ENCODE measurements around the gene C1QTNF7.

Gene C1QTNF7

GRCh38 chr4:15457406-15458201, 29.8 kb downstream of the C1QTNF7 start:
- FAIRE-seq (no peak), DNase-seq (ENCODE audit: insufficient read length, low spot score) (no peak)
- TF ChIP-seq POLR2A (IDR thresholded peaks at IDR 0.05; ENCODE audit: low read depth, low read length), result no peak

GRCh38 chr4:15458616-15459015, 30.8 kb downstream of the C1QTNF7 start:
- TF ChIP-seq POLR2A (IDR thresholded peaks at IDR 0.05; ENCODE audit: low read depth, low read length), result no peak
- DNase-seq (ENCODE audit: insufficient read length, low spot score), result no peak
- FAIRE-seq, result no peak

DNA sequence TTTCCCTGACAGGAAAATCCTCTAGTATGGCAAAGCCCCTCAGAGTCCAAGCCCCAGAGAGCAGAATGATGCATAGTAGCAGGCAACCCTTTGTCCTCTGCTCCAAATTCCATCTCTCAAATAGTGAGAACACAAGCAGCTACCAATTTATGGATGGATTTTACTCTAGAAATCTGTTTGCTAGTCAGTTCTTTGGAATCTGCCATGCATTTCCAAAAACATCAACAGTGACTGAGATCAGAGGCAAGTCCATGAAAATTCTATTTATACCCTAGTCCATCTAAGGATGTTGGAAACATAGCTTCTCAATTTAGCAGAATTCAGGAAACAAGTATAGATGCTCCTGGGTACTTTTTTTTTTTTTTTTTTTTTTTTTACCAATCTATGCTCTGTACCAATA, 31.9 kb downstream of the C1QTNF7 start:
- DNase-seq (ENCODE audit: insufficient read length, low spot score), result no peak
- no peak for TF ChIP-seq POLR2A (IDR thresholded peaks at IDR 0.05; ENCODE audit: low read depth, low read length)
- no peak for FAIRE-seq

DNA sequence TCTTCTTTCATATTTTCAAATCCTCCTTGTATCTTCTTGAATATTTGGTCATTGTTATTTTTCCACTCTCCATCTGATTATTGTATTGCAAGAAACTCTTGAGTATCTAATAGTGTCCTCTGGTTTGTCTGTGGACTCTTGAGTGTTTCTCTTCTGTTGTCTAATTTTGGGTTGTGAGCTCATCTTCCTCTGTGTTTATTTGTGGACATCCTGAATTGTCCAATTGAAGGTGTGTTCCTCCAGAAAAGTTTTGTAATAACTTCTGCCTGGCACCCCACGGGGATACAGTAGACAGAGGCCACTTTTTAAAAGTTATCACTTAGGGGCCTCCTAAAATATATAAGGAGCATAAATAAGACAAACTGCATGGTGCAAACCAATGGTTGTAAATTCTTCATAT, 38.8 kb downstream of the C1QTNF7 start:
- no peak for TF ChIP-seq POLR2A (IDR thresholded peaks at IDR 0.05; ENCODE audit: low read depth, low read length)
- FAIRE-seq (no peak), DNase-seq (ENCODE audit: insufficient read length, low spot score) (no peak)

DNA sequence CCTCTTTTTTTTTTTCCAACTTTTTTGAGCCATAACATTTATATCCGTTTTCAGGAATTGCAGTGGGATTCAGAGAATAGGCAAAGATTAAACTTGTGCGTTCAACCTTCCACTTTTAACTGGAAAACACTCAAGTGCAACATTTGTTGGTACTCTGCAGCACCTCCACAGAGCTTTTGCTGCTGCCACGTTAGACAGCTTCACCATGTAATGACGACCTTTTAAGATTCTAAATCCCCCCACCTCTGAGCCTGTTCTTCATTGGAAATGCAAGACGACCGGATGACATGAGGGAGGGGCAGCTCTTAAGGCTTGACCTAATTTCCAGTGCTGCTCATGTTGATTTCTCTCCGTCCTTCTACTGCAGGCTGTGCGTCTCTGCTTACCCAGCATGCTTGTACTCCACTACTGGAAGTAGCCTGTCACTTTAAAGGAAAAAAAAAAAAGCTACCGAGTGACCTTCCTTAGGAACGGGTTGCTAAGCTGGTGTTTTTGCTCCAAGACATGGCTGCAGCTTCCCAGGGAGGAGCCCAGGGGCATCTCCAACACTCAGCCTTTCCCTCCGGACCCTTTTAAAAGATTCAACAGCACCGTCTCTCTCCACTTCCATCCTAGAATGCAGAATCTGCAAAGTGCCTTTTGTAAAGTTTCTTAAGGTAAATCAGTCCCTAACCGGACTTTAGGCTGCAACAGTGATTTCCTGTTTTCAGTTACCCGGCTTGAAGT, 41.7 kb downstream of the C1QTNF7 start, which contains the start of gene CC2D2A:
CC2D2A (plus strand) TSS at position 481 of the 726 bp plus-strand sequence. CDS start 6,051 bp downstream, outside the sequence.
- no peak for TF ChIP-seq POLR2A (IDR thresholded peaks at IDR 0.05; ENCODE audit: low read depth, low read length)
- DNase-seq (ENCODE audit: insufficient read length, low spot score) (peak; percentile 19), FAIRE-seq (peak; percentile 65)

- DNase-seq (ENCODE audit: insufficient read length, low spot score) (no peak), FAIRE-seq (peak; percentile 41)
- no peak for TF ChIP-seq POLR2A (IDR thresholded peaks at IDR 0.05; ENCODE audit: low read depth, low read length)
Measured at GRCh38 chr4:15470128-15470475, 42.3 kb downstream of the C1QTNF7 start.

GRCh38 chr4:15476396-15476795, 48.6 kb downstream of the C1QTNF7 start:
- no peak for DNase-seq (ENCODE audit: insufficient read length, low spot score)
- no peak for TF ChIP-seq POLR2A (IDR thresholded peaks at IDR 0.05; ENCODE audit: low read depth, low read length)
- no peak for FAIRE-seq

DNA sequence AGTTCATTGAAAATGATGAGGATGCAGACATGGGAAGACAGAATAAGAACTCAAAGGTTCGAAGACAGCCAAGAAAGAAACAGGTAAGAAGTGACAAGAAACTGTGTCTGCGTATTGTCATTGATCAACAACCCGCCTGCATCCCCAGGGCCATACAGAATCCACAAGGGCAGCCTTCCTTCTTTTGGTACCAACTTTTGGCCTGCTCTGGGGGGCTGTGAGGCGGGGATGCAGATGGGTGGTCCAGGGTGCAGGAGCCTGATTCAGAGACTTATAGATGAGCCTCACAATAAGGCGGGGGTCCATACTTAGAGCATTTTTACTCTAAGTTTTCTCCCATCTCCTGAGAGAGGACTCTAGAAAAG, 50.9 kb downstream of the C1QTNF7 start:
- no peak for DNase-seq (ENCODE audit: insufficient read length, low spot score)
- no peak for FAIRE-seq

DNA sequence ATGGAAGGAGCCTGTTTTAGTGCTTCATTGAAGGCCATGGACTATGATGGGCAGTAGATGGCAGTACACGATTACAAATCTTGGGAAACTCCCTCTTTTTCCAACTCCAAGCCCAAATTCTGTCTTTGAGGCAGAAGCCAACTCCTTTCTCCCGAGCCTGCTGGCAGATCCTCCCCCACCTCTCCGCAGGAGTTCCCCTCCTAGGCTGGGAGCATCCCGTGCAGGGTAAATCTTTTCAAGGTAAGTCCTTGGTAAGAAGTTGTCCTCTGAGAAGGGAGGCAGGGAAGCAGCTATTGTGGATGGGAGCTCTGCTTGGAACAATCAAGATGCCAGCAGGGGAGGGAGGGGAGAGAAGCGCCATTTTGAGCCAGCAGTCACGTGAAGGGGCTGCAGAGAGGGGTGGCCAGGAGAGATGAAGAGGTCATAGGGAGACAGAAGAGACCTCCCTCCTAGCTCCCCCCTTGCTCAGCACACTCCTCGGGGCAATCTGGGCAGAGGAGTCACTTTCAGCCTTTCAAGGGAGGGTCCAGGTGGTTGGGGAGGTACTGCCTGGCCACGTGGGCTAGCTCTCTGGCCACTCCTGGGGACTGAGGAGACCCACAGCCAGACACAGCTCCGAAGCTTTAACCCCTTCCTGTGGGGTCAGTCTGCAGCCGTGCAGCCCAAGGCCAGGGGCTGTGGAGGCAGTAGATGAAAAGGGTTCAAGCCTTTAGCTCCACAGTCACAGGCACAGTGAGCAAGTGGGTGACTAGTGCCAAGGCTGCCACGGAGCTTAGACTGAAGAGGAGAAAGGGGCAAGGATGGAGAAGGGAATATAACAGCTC, 51.5 kb downstream of the C1QTNF7 start:
- peak; percentile 6 for FAIRE-seq
- TF ChIP-seq POLR2A (IDR thresholded peaks at IDR 0.05; ENCODE audit: low read depth, low read length), result 0 out of 2 replicates have a peak, but pooled peaks have one; percentile 6
- DNase-seq (ENCODE audit: insufficient read length, low spot score), result peak; percentile 24

More for the DNA sequence above, 50.9 kb downstream of the C1QTNF7 start:
- TF ChIP-seq POLR2A (IDR thresholded peaks at IDR 0.05; ENCODE audit: low read depth, low read length), result no peak

DNA sequence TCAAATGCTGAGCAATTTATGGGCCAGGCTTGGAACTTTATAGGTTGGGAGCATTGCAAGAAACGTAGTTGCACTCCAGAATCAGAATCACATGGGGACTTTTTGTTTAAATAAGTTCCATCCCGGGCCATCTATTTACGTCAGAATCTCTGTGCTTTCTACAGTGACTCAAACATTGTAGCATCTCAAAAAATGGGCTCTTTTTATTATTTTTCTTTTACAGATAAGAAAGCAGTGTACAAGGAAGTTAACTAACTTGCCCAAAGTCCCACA, 52.0 kb downstream of the C1QTNF7 start:
- no peak for FAIRE-seq
- TF ChIP-seq POLR2A (IDR thresholded peaks at IDR 0.05; ENCODE audit: low read depth, low read length), result no peak
- no peak for DNase-seq (ENCODE audit: insufficient read length, low spot score)

DNA sequence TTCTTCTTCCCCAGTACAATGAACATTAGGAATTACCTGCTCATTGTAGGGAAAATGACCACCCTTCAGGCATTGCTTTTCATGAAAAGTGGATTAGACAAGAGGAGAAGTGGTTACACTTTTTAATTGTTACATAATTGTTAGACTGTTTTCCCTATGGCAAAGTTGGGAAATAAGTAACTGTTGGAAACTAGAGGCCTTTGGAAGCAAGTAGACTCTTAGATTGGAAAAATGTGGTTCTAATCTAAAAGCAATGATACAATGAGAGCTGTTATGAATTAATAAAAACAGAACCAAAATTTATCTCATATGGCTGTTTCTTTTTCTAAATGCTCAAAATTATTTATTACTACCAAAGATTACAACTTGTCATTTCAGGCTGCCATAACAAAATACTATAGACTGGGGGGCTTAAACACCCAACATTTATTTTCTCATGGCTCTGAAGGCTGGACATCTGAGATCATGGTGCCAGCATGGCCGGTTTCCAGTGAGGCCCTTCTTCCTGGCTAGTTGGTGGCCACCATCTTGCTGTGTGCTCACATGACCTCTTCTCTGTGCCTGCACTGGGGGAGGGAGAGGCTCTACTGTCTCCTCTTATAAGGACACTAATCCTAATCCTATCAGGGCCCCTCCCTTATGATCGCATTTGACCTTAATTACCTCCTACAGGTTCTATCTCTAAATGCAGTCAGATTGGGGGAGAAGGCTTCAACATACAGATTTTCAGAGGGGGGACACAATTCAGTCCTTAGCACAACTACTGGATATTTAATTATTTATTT, 54.3 kb downstream of the C1QTNF7 start:
- FAIRE-seq (no peak), DNase-seq (ENCODE audit: insufficient read length, low spot score) (no peak)
- no peak for TF ChIP-seq POLR2A (IDR thresholded peaks at IDR 0.05; ENCODE audit: low read depth, low read length)

DNA sequence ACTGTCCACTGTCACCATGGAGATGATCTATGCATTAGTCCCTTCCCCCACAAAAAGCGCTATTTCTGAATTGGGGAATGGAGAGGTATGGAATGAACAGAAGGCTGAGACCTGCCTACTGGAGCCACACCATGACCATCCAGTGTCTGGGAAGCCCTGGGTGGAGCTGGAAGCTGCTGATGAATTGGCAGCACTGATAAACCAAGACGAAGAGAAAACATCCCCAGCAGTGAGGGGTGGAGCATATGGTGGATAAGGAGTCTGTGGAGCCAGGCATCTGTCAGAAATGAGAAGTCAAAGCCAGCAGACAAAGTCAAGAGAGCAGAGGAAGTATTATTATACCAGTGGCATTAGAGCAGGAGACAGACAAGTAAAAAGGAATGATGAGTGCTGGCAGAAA, 55.0 kb downstream of the C1QTNF7 start:
- DNase-seq (ENCODE audit: insufficient read length, low spot score) (no peak), FAIRE-seq (no peak)
- TF ChIP-seq POLR2A (IDR thresholded peaks at IDR 0.05; ENCODE audit: low read depth, low read length), result no peak

GRCh38 chr4:15488136-15488535, 60.3 kb downstream of the C1QTNF7 start:
- FAIRE-seq, result no peak
- DNase-seq (ENCODE audit: insufficient read length, low spot score), result no peak
- no peak for TF ChIP-seq POLR2A (IDR thresholded peaks at IDR 0.05; ENCODE audit: low read depth, low read length)
